ENCODE data around the gene BAIAP2.

BAIAP2 gene

DNA sequence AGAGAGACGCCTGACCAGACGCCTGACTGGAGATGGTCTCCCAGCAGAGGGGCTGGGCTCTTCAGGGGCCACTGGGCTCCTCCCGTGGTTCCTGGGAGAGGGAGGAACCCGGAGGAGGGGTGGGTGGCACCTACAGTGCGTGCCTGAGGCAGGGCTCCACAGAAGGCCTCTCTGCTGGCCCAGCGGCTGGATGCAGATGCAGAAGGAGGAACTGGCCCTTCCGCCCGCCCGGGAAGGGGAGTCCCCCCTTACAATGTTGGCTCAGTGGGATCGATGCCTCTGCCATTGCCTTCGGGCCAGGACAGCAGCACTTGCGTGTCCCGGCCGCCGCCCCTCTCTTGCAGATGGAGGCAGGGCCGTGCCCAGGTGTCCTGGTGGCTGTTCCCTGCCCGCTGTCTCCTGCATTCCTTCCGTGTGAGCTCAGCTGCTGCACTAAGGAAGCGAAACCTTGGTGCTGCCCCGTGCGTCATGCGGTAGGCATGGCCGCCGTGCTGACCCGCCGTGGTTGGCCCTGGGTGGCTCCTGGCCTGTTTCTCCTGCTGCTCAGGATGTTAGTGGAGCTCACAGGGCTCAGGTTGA is 15.1 kb downstream of the BAIAP2 start:
- H3K4me3 ChIP-seq (ENCODE audit: low read depth, low read length), result no peak overlapping the region
- no peak for DNase-seq (ENCODE audit: low read depth)
- TF ChIP-seq, protein P1, sequence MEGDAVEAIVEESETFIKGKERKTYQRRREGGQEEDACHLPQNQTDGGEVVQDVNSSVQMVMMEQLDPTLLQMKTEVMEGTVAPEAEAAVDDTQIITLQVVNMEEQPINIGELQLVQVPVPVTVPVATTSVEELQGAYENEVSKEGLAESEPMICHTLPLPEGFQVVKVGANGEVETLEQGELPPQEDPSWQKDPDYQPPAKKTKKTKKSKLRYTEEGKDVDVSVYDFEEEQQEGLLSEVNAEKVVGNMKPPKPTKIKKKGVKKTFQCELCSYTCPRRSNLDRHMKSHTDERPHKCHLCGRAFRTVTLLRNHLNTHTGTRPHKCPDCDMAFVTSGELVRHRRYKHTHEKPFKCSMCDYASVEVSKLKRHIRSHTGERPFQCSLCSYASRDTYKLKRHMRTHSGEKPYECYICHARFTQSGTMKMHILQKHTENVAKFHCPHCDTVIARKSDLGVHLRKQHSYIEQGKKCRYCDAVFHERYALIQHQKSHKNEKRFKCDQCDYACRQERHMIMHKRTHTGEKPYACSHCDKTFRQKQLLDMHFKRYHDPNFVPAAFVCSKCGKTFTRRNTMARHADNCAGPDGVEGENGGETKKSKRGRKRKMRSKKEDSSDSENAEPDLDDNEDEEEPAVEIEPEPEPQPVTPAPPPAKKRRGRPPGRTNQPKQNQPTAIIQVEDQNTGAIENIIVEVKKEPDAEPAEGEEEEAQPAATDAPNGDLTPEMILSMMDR (IDR thresholded peaks at IDR 0.05; ENCODE audit: control insufficient read depth, extremely low read depth, insufficient read depth), result no peak

DNA sequence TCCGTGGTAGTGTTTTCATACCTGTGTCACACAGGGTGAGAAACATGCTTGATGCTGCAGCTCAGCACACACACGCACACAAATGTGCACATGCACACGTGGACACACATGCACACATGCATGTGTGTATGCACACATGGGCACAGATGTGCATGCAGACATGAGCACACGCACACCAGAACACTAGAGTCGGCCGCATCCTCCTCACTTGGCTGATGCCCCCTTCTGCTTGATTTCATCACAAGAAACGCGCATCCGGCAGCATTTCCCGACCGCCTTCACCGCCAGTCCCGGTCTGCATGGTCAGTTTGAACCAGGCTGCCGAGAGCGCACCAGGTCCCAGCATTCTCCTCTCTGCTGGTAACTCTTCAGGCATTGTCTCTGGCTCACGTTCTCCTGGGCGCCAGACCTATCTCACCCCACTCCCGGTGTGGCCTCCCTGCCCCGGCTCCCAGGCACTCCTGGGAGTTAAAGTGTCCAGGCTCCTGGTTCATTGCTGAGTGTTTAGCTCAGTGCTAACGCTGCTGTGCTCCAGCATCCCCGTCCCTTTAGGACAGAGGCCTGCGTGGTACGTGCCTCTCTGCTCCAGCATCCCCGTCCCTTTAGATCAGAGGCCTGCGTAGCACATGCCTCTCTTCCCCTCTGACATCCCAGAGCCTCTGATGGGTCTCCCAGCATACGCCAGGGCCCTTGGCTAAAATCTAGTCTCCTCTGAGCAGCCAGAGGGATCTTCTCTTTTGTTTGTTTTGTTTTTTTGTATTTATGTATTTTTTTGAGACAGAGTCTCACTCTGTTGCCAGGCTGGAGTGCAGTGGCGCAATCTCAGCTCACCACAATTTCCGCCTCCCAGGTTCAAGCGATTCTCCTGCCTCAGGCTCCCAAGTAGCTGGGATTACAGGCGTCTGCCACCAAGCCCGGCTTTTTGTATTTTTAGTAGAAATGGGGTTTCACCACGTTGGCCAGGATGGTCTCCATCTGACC is 16.0 kb downstream of the BAIAP2 start:
- no peak overlapping the region for H3K4me3 ChIP-seq (ENCODE audit: low read depth, low read length)
- peak; percentile 64 for DNase-seq (ENCODE audit: low read depth)
- TF ChIP-seq, protein P1 (IDR thresholded peaks at IDR 0.05; ENCODE audit: control insufficient read depth, extremely low read depth, insufficient read depth), result no peak

DNA sequence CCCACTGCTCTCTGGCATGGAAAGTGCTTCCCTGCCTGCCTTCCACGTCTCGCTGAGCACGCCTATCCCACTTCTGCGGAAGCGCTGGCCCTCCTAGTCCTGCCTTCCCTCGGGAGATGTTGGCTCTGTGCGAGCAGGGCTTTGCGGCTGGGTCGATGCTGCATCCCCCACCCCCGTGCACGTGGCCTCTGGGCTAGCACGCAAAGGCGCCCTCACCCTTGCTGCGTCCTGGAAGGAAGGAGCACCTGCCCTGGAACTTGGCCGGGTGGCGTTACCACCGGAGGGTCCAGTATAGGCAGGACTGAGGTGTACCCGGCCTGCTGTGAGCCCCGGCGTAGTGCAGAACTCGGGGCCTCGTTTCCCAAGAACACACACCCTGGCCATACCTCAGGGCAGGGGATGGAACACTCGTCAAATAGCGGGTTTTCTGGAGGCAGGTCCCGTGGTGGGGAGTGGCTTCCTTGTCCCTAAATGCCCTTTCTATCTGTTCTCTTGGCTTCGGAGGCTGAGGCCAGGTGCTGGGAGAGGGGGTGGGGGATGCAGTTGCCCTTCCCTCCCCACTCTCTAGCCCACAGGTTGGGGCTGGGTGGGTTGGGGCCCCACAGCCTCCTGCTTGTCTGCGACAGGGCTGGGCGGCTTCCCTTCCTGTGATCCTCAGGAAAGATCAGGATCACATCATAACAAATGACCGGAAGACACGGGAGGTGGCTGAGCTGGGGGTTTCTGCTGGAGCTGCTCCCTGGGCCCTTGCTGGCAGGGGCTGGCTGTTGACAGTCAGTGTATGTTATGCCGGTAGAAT is 17.4 kb downstream of the BAIAP2 start:
- DNase-seq (ENCODE audit: low read depth), result no peak

DNA sequence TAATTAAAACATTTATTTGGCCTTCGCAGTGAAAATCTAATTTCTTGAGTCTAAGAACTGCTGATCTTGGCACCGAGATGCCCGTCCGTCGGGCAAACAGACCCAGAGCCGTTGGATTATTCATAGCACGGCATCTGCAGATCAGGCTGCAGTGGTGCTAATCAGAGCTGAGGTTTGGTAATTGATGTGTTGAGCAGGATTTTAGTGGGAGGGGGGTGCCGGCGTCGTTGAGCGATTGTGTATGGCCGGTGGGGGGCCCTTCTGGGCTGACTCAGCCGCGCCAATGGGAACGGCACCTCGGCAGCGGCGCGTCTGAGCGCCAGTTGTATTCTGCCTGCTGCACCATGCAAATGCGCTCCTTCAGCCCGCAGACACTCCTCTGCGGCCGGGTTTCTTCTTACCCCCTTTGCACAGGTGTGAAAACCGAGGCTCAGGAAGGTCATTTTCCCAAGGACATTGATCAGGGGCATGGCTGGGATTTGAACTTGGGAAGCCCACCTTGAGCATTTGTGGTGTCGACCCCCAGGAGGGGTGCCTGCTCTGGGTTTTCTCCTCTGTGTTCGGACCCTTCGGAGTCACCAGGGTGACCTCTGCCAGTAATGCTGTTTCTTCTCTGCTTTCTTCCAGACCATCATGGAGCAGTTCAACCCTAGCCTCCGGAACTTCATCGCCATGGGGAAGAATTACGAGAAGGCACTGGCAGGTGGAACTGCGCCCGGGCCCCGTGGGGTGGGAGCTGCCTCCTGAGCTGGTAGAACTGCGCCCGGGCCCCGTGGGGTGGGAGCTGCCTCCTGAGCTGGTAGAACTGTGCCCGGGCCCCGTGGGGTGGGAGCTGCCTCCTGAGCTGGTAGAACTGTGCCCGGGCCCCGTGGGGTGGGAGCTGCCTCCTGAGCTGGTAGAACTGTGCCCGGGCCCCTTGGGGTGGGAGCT is 18.4 kb downstream of the BAIAP2 start:
- TF ChIP-seq, protein P1 (IDR thresholded peaks at IDR 0.05; ENCODE audit: control insufficient read depth, extremely low read depth, insufficient read depth), result no peak
- no peak overlapping the region for H3K4me3 ChIP-seq (ENCODE audit: low read depth, low read length)
- no peak for DNase-seq (ENCODE audit: low read depth)

More for the DNA sequence above, 17.4 kb downstream of the BAIAP2 start:
- H3K4me3 ChIP-seq (ENCODE audit: low read depth, low read length), result no peak overlapping the region
- TF ChIP-seq, protein P1 (IDR thresholded peaks at IDR 0.05; ENCODE audit: control insufficient read depth, extremely low read depth, insufficient read depth), result no peak

DNA sequence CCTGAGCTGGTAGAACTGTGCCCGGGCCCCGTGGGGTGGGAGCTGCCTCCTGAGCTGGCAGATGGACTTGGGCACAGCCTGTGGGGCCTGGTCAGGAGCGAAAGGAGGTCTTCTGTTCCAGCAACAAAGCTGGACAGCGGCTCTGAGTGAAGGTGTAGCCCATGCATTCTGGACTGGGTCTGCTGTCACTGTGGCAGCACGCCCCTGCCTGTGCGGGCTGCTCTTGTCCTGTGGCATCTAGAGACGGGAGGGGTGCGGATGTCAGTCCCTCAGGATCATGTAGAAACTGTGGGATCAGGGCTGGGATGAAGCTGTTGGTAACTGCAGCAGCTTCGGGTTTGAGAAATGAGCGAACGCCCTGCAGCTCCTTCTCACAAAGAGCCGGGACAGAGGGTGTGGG is 19.4 kb downstream of the BAIAP2 start:
- no peak overlapping the region for H3K4me3 ChIP-seq (ENCODE audit: low read depth, low read length)
- TF ChIP-seq, protein P1 (IDR thresholded peaks at IDR 0.05; ENCODE audit: control insufficient read depth, extremely low read depth, insufficient read depth), result no peak
- DNase-seq (ENCODE audit: low read depth), result no peak

DNA sequence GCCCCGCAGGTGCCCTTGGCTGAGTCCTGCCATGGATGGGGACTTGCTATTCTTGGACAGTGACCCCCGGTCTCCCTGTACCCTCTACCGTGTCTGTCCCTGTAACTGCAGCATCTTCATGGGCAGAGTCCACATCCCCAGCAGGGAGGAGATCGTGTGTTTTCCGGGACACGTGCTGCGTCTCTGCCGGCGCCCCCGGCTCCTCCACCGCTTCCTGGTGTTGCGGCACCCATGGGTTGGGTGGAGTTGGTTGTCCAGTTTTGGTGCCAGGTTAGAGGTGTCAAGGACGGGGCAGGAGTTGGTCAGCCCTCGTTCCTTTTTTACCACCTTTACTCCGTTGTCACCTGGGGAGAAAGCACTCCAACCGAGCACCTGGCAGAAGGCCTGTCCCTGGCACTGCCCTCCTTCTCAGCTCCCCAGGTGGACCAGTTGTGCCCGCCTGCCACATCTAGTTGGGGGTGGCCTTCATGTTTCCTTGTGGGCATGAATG is 20.0 kb downstream of the BAIAP2 start:
- no peak overlapping the region for H3K4me3 ChIP-seq (ENCODE audit: low read depth, low read length)
- TF ChIP-seq, protein P1 (IDR thresholded peaks at IDR 0.05; ENCODE audit: control insufficient read depth, extremely low read depth, insufficient read depth), result no peak
- no peak for DNase-seq (ENCODE audit: low read depth)

Measured in LNCaP clone FGC (cell line).